Liver (tissue), 3 donors: ENCODE data around the gene ENOX1.

Source experiments
- ATF3 ChIP-seq: IDR thresholded peaks from 2 replicates; pipeline ENCODE4 v1.6.1; 2016; ENCODE audit warnings: antibody characterized with exemption
- CTCF ChIP-seq: fragments of 150-350 bp; IDR thresholded peaks from 2 replicates; pipeline ENCODE4 v1.5.1; 2017; ENCODE audit warnings: improper control_type of control experiment, low read depth, low read length; ENCODE audit not compliant: missing input control
- FOXA1 ChIP-seq: IDR thresholded peaks from 2 replicates; pipeline ENCODE4 v1.6.1; 2016; ENCODE audit warnings: antibody characterized with exemption
- GABPA ChIP-seq, 2 donors: IDR thresholded peaks in 1 of 2; conservative IDR thresholded peaks in 1 of 2; 2 replicates each; pipeline ENCODE4 v1.6.1; 2016; ENCODE audit warnings: antibody characterized with exemption in 2 of 2, mild to moderate bottlenecking in 1 of 2, moderate library complexity in 1 of 2
- JUND ChIP-seq, 2 donors: IDR thresholded peaks; 2 replicates each; pipeline ENCODE4 v1.6.1; 2016; ENCODE audit warnings: antibody characterized with exemption in 2 of 2
- RAD21 ChIP-seq, 2 donors: IDR thresholded peaks; 2 replicates each; pipeline ENCODE4 v1.6.1; 2016; ENCODE audit warnings: antibody characterized with exemption in 2 of 2, mild to moderate bottlenecking in 2 of 2
- REST ChIP-seq: IDR thresholded peaks from 2 replicates; pipeline ENCODE4 v1.6.1; 2016; ENCODE audit warnings: antibody characterized with exemption, mild to moderate bottlenecking
- RXRA ChIP-seq, 2 donors: IDR thresholded peaks; 2 replicates each; pipeline ENCODE4 v1.6.1; 2017 to 2018; ENCODE audit warnings: antibody characterized with exemption in 2 of 2, mild to moderate bottlenecking in 1 of 2
- SP1 ChIP-seq: IDR thresholded peaks from 2 replicates; pipeline ENCODE4 v1.6.1; 2018; ENCODE audit warnings: antibody characterized with exemption, mild to moderate bottlenecking
- TAF1 ChIP-seq: conservative IDR thresholded peaks from 2 replicates; pipeline ENCODE4 v1.6.1; 2016; ENCODE audit warnings: antibody characterized with exemption, mild to moderate bottlenecking
- YY1 ChIP-seq: IDR thresholded peaks from 2 replicates; pipeline ENCODE4 v1.6.1; 2016; ENCODE audit warnings: antibody characterized with exemption, mild to moderate bottlenecking
- TF ChIP-seq, protein P1 (sequence below): IDR thresholded peaks from 2 replicates; pipeline ENCODE4 v1.6.1; 2016; ENCODE audit warnings: antibody characterized with exemption
- TF ChIP-seq, protein P2 (sequence below): IDR thresholded peaks from 2 replicates; pipeline ENCODE4 v1.6.1; 2016; ENCODE audit warnings: antibody characterized with exemption
- donor health status: healthy.
- donor health status: healthy.

- TF ChIP-seq CTCF (no peak), REST (no peak), SP1 (no peak), YY1 (no peak), GABPA (IDR thresholded peaks at IDR 0.05 in 1 of 2, conservative IDR thresholded peaks at IDR 0.05 in 1 of 2) (no peak), TAF1 (no peak), RAD21 (IDR thresholded peaks at IDR 0.05) (no peak), ATF3 (no peak), JUND (IDR thresholded peaks at IDR 0.05) (no peak), RXRA (IDR thresholded peaks at IDR 0.05) (no peak), FOXA1 (no peak)
- TF ChIP-seq, protein P1, sequence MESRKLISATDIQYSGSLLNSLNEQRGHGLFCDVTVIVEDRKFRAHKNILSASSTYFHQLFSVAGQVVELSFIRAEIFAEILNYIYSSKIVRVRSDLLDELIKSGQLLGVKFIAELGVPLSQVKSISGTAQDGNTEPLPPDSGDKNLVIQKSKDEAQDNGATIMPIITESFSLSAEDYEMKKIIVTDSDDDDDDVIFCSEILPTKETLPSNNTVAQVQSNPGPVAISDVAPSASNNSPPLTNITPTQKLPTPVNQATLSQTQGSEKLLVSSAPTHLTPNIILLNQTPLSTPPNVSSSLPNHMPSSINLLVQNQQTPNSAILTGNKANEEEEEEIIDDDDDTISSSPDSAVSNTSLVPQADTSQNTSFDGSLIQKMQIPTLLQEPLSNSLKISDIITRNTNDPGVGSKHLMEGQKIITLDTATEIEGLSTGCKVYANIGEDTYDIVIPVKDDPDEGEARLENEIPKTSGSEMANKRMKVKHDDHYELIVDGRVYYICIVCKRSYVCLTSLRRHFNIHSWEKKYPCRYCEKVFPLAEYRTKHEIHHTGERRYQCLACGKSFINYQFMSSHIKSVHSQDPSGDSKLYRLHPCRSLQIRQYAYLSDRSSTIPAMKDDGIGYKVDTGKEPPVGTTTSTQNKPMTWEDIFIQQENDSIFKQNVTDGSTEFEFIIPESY: no peak
- TF ChIP-seq, protein P2, sequence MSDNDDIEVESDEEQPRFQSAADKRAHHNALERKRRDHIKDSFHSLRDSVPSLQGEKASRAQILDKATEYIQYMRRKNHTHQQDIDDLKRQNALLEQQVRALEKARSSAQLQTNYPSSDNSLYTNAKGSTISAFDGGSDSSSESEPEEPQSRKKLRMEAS: no peak
These were observed 582.2 kb downstream of the ENOX1 start for GRCh38 chr13:43204591-43204990.
